WERI-Rb-1 (cell line): ENCODE measurements around the gene MED10.

Experiments used
- DNase-seq: peaks from one replicate; pipeline ENCODE4 v3.0.0-alpha.2; 2020
- H3K27ac ChIP-seq: fragments of 250-450 bp; sonication (Bioruptor Pico); 2 replicates; pipeline ENCODE4 v1.5.1; 2020; ENCODE audit warnings: mild to moderate bottlenecking, moderate library complexity
- H3K27me3 ChIP-seq: fragments of 250-450 bp; sonication (Bioruptor Pico); 2 replicates; pipeline ENCODE4 v1.5.1; 2021; ENCODE audit warnings: mild to moderate bottlenecking, low read depth, moderate library complexity; ENCODE audit not compliant: insufficient read depth, severe bottlenecking
- H3K36me3 ChIP-seq: fragments of 250-450 bp; sonication (Bioruptor Pico); 2 replicates; pipeline ENCODE4 v1.5.1; 2020; ENCODE audit warnings: mild to moderate bottlenecking, moderate library complexity
- H3K4me3 ChIP-seq: 2 replicates; pipeline ENCODE4 v1.5.1; 2011; ENCODE audit warnings: low read depth, mild to moderate bottlenecking, control low read depth, low read length
- H3K9me3 ChIP-seq: fragments of 250-450 bp; sonication (Bioruptor Pico); 2 replicates; pipeline ENCODE4 v1.5.1; 2021; ENCODE audit warnings: mild to moderate bottlenecking, moderate library complexity; ENCODE audit not compliant: severe bottlenecking
- TF ChIP-seq, protein P1 (sequence below): IDR thresholded peaks from 2 replicates; pipeline ENCODE4 v1.5.1; 2011; ENCODE audit warnings: low read depth, mild to moderate bottlenecking, control low read depth, inconsistent platforms, low read length

Gene MED10

DNA sequence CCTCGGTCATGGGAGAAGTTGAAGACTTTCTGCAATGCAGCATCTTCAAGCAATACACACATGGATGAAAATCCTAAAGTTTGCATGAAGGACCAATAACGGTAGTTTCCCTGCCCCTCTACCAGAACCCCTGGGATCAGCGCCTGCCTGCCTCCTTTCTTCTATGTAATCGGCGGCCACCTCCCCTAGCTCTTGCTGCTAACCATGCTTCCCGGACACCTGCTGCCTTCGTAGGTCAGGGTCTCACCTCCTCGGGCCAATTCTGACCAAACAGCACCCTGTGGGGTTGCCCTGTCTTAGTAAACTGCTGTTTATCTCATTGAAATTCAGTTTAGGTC lies 388 bp upstream of the MED10 start:
- 0 out of 2 replicates have a peak overlapping the region, but pooled peaks have one; percentile 1 for H3K27ac ChIP-seq
- DNase-seq, result no peak
- peak overlapping the region; percentile 52 for H3K4me3 ChIP-seq
- H3K36me3 ChIP-seq, result peaks cover 33% of the 10 kb centered on the region
- TF ChIP-seq, protein P1, sequence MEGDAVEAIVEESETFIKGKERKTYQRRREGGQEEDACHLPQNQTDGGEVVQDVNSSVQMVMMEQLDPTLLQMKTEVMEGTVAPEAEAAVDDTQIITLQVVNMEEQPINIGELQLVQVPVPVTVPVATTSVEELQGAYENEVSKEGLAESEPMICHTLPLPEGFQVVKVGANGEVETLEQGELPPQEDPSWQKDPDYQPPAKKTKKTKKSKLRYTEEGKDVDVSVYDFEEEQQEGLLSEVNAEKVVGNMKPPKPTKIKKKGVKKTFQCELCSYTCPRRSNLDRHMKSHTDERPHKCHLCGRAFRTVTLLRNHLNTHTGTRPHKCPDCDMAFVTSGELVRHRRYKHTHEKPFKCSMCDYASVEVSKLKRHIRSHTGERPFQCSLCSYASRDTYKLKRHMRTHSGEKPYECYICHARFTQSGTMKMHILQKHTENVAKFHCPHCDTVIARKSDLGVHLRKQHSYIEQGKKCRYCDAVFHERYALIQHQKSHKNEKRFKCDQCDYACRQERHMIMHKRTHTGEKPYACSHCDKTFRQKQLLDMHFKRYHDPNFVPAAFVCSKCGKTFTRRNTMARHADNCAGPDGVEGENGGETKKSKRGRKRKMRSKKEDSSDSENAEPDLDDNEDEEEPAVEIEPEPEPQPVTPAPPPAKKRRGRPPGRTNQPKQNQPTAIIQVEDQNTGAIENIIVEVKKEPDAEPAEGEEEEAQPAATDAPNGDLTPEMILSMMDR, result no peak
- H3K27me3 ChIP-seq, result no peaks in the 10 kb centered on the region
- H3K9me3 ChIP-seq, result no peaks in the 10 kb centered on the region

DNA sequence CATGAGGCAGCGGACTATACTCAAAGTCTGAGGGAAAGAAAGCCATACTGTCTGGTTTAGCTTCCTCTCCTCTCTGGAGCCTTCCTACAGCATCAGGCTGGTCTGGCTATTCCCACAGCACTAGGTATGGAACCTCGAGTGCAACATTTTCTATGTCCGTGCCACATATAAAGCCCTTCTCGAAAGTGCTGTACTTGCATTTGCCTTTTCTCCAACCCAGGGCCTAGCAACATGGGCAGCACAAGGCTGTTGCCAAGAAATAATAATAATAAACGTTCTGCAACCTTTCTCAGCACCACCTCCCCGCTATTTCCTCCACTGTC lies 804 bp downstream of the MED10 start:
- H3K4me3 ChIP-seq, result peak overlapping the region; percentile 52
- H3K27me3 ChIP-seq, result no peaks in the 10 kb centered on the region
- DNase-seq, result no peak
- TF ChIP-seq, protein P1, result no peak
- no peaks in the 10 kb centered on the region for H3K9me3 ChIP-seq
- H3K36me3 ChIP-seq, result peaks cover 45% of the 10 kb centered on the region
- H3K27ac ChIP-seq, result peak overlapping the region; percentile 48; the same call in 1 of the 2 replicates

DNA sequence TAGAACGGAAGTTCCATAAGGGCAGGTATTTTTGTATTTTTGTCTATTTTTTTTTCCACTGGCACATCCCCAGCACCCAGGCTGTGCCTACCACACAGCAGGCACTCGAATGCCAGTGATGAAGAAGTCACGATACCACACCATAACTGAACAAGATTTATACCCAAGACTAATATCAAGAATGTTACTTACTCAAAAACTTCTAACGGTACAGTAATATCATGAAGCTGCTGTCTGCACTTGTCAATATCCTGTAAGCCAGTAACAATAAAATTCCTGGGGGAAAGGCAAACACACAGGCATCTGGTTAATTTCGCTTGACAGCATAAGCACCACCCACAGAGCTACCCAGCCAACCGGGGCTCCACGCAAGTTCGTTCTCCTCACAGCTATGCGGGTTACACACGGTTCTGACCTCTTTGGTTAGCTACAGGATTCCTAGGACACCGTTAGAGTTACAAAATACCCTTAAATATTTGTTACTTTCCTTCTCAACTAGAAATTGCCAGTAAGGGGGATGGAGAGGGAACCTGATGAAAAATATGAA lies 1.3 kb downstream of the MED10 start:
- Histone ChIP-seq H3K27ac (no peak overlapping the region), H3K27me3 (no peaks in the 10 kb centered on the region), H3K9me3 (no peaks in the 10 kb centered on the region), H3K36me3 (peaks cover 50% of the 10 kb centered on the region), H3K4me3 (peak overlapping the region; percentile 52)
- DNase-seq, result no peak
- TF ChIP-seq, protein P1, result no peak

DNA sequence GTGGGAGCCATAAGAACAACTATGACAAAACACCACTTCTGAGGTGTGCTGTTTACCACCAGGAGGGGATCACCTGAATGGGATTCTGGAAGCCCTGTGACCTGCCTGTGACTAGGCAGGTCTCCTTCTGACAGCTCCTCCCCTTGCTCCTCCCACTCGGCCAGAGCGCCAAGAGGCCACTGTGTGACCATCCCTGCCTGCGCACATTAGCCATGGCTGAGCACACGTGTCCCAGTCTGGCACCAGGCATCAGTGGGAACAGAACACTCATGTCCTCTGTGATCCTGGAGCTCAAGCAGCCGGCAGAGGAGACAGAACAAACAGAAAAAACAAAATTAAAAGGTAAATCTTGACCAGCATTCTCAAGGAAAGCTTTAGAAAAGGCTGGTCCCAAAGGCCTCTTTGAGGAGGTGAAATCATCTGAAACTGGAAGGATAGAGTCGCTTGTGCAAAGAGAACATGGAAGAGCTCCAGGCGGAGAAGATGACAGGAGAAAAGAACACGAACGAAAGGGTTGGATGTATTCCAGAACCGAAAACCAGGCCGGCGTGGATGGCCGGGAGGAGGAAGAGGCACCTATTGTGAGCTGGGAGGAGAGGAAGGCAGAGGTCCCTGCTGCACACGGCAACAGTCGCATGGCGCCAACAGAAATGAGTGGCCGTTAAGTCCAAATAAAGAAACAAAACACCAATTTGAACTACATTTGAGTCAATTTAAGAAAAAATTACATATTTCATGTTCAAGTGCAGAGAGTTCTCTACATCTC lies 5.1 kb downstream of the MED10 start:
- peaks cover 82% of the 10 kb centered on the region for H3K36me3 ChIP-seq
- H3K27ac ChIP-seq, result no peak overlapping the region
- no peak for DNase-seq
- TF ChIP-seq, protein P1, result no peak
- H3K27me3 ChIP-seq, result no peaks in the 10 kb centered on the region
- H3K4me3 ChIP-seq, result no peak overlapping the region
- H3K9me3 ChIP-seq, result no peaks in the 10 kb centered on the region

DNA sequence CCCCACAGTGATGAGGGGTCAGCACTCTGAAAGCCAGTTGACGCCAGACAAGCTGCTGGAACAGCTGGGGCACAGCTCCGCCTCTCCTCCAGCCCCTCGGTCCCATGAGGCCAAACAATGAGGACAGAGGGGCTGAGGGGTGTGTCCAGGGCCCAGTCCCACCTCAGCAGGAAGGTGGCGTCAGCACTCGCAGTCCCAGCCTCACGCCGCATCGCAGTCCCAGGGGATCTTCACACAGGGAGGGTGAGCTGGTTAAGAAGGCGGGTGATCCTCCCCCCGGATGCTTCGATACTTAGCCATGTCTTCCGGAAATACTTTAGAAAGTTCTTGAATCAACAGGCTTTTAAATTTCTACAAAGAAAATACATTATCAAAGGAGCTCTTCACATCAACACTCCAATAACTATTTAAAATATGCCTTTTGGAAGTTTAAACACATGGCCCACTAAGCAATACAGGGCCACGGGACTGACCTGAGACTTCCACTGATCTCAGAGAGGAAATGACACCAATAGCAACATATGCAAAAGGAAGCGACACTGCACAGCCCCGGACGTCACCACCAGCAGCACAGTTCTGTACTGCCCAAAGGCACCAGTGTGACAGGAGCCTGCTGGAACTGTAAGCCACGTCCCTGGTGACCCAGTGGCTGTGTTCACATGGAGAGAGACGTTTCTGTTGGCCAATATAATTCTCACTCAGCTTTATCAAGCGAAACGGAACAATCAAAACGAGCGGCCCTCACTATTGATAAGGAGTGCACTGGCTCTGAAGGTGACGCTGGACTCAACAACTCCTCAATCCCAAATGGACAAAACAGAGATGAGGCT lies 5.9 kb downstream of the MED10 start:
- Histone ChIP-seq H3K27ac (no peak overlapping the region), H3K27me3 (no peaks in the 10 kb centered on the region), H3K9me3 (no peaks in the 10 kb centered on the region), H3K36me3 (peaks cover 82% of the 10 kb centered on the region), H3K4me3 (no peak overlapping the region)
- no peak for DNase-seq
- TF ChIP-seq, protein P1, result no peak
